ENCODE data around the gene SCO1.

The SCO1 gene

GRCh38 chr17:10724546-10725195 lies 27.3 kb upstream of the SCO1 start:
- no peak overlapping the region for H3K4me3 ChIP-seq (replicated peaks in 1 of 2; ENCODE audit: low read depth in 2 of 2, low read length in 2 of 2)
- DNase-seq (ENCODE audit: low read depth in 2 of 2) = no peak
- no peak for TF ChIP-seq CTCF (IDR thresholded peaks at IDR 0.05; ENCODE audit: low read depth, low read length)

- no peak for TF ChIP-seq CTCF (IDR thresholded peaks at IDR 0.05; ENCODE audit: low read depth, low read length)
- no peak for DNase-seq (ENCODE audit: low read depth in 2 of 2)
- H3K4me3 ChIP-seq (replicated peaks in 1 of 2; ENCODE audit: low read depth in 2 of 2, low read length in 2 of 2) = no peak overlapping the region
Observed at GRCh38 chr17:10718547-10718946, 21.2 kb upstream of the SCO1 start.

- H3K4me3 ChIP-seq (replicated peaks in 1 of 2; ENCODE audit: low read depth in 2 of 2, low read length in 2 of 2) = no peak overlapping the region
- DNase-seq (ENCODE audit: low read depth in 2 of 2) = no peak
- no peak for TF ChIP-seq CTCF (IDR thresholded peaks at IDR 0.05; ENCODE audit: low read depth, low read length)
Observed at GRCh38 chr17:10716218-10716617, 18.9 kb upstream of the SCO1 start.

- no peak overlapping the region for H3K4me3 ChIP-seq (replicated peaks in 1 of 2; ENCODE audit: low read depth in 2 of 2, low read length in 2 of 2)
- TF ChIP-seq CTCF (IDR thresholded peaks at IDR 0.05; ENCODE audit: low read depth, low read length) = no peak
- DNase-seq (ENCODE audit: low read depth in 2 of 2) = no peak
Observed at GRCh38 chr17:10713318-10713717, 16.0 kb upstream of the SCO1 start.

GRCh38 chr17:10705727-10706126 lies 8.4 kb upstream of the SCO1 start:
- no peak for DNase-seq (ENCODE audit: low read depth in 2 of 2)
- no peak for TF ChIP-seq CTCF (IDR thresholded peaks at IDR 0.05; ENCODE audit: low read depth, low read length)

GRCh38 chr17:10702574-10702973 lies 5.2 kb upstream of the SCO1 start:
- no peak for TF ChIP-seq CTCF (IDR thresholded peaks at IDR 0.05; ENCODE audit: low read depth, low read length)
- DNase-seq (ENCODE audit: low read depth in 2 of 2) = peak; percentile 55 to 67
- no peak overlapping the region for H3K4me3 ChIP-seq (replicated peaks in 1 of 2; ENCODE audit: low read depth in 2 of 2, low read length in 2 of 2)

More at GRCh38 chr17:10705727-10706126, 8.4 kb upstream of the SCO1 start:
- H3K4me3 ChIP-seq (replicated peaks in 1 of 2; ENCODE audit: low read depth in 2 of 2, low read length in 2 of 2) = no peak overlapping the region

GRCh38 chr17:10699856-10700255 lies 2.5 kb upstream of the SCO1 start:
- no peak for TF ChIP-seq CTCF (IDR thresholded peaks at IDR 0.05; ENCODE audit: low read depth, low read length)
- H3K4me3 ChIP-seq (replicated peaks in 1 of 2; ENCODE audit: low read depth in 2 of 2, low read length in 2 of 2) = no peak overlapping the region
- DNase-seq (ENCODE audit: low read depth in 2 of 2) = peak; percentile 20 to 70

Data from cardiac fibroblast (primary cell).